ENCODE results near the gene FARP2.

DNA sequence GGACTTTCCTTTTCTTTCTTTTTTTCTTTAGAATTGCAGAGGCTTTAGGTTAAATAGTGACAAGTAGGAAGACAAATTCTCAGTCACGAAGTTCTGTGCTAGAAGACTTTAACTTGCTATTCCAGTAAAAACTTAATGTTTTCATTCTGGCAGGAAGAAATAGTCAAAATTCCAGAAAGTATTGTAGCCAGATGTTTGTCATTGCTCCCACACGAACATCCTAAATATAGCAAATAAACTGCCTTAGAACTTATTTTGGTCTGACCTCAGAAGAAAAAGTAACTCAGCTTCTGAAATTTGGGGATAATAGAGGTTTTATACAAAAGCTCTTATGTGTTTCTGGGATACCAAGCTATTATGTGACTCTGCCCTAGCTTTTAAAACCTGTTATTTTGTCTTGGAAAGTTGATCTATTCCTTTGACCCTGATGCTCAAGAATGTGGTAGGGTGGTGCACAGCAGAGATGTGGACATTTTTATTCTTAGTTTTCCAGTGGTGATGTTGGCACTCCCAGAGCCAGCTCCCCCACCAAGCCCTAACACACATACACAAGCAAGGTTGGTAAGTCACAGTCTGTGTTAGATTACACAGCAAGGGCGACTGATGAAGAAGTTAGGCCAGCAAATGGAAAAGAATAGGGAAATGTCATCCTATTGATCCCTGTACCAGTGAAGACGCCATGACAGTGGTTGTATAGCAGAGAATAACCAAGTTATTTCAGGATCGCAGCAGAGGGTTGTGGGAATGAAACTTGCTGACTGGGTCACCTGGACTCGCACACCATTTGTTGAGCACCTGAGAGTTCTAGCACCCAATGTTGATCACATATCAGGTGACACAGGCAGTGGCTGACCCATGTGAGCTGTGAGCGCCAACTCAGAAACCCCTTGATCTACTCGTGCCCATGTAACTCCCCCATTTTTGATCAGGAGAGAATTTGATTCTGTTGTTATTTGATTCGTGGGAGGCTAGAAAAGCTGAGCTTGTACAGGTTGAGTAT is 23.7 kb downstream of the FARP2 start:
- no peak for TF ChIP-seq EZH2 (IDR thresholded peaks at IDR 0.05; ENCODE audit: borderline replicate concordance, low read length)
- TF ChIP-seq, protein P1, sequence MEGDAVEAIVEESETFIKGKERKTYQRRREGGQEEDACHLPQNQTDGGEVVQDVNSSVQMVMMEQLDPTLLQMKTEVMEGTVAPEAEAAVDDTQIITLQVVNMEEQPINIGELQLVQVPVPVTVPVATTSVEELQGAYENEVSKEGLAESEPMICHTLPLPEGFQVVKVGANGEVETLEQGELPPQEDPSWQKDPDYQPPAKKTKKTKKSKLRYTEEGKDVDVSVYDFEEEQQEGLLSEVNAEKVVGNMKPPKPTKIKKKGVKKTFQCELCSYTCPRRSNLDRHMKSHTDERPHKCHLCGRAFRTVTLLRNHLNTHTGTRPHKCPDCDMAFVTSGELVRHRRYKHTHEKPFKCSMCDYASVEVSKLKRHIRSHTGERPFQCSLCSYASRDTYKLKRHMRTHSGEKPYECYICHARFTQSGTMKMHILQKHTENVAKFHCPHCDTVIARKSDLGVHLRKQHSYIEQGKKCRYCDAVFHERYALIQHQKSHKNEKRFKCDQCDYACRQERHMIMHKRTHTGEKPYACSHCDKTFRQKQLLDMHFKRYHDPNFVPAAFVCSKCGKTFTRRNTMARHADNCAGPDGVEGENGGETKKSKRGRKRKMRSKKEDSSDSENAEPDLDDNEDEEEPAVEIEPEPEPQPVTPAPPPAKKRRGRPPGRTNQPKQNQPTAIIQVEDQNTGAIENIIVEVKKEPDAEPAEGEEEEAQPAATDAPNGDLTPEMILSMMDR (IDR thresholded peaks at IDR 0.05; ENCODE audit: low read length): no peak
